Measurements from ENCODE around the gene CPNE8.

The CPNE8 gene

DNA sequence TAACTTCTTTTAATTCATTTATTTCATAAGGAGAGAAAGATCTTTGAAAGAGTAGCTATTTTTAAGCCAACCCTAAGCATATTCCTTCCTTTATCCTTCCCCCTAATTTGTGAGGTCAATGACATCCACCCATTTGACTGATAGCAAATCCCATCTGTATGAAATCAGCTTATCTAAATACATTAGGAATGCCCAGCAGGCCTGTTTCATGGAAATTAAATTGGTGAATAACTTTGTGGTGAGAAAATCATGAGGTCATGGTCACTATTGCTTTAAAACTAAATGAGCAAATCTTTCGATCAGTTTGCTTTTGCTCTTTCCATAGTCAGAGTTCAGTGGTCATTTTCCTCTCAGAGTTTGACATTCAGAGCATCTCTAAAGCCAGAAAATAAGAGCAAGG is 256.6 kb downstream of the CPNE8 start:
- DNase-seq (ENCODE audit: low spot score): no peak
- no peak for FAIRE-seq

GRCh38 chr12:38646146-38646545 is 259.2 kb downstream of the CPNE8 start:
- no peak for FAIRE-seq

GRCh38 chr12:38639625-38640024 is 265.8 kb downstream of the CPNE8 start:
- FAIRE-seq (no peak), DNase-seq (ENCODE audit: low spot score) (no peak)

More at GRCh38 chr12:38646146-38646545, 259.2 kb downstream of the CPNE8 start:
- no peak for DNase-seq (ENCODE audit: low spot score)

DNA sequence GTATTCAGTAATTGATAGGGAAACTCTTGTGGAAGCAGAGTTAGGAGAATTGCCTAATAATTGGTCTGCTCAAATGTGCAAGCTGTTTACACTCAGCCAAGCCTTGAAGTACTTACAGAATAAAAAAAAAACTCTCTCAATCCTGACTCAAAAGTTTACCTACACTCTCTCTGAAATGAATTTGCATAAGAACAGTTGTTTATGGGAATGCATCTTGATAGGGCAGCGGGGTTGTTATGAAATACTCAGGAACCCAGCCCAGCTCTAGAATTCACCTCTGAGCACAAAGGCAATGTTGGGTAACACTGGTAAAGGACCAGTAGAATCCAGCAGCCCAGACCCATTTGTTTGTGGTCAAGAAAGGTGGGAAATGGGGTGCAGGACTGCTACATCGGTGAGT is 267.0 kb downstream of the CPNE8 start:
- no peak for FAIRE-seq
- no peak for DNase-seq (ENCODE audit: low spot score)

- no peak for DNase-seq (ENCODE audit: low spot score)
- no peak for FAIRE-seq
Observed at GRCh38 chr12:38633511-38633910, 271.9 kb downstream of the CPNE8 start.

DNA sequence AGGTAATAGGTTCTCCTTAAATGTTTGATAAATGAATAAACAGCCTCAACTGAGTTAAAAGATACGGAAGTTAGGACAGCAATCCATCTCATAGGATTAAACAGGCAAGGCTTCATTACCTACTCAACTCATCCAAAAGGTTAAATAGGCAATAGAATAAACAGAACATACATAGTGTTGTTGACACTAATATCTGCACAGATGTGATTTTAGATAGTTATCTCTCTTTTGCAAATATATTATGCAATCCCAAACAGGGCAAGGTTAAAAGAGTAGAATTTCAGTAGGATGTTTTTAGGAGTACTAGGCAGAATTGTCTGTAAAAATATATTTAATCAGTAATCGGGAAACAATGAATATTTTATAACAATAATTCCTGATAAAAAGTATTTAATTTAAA is 276.3 kb downstream of the CPNE8 start:
- FAIRE-seq (no peak), DNase-seq (ENCODE audit: low spot score) (no peak)

DNA sequence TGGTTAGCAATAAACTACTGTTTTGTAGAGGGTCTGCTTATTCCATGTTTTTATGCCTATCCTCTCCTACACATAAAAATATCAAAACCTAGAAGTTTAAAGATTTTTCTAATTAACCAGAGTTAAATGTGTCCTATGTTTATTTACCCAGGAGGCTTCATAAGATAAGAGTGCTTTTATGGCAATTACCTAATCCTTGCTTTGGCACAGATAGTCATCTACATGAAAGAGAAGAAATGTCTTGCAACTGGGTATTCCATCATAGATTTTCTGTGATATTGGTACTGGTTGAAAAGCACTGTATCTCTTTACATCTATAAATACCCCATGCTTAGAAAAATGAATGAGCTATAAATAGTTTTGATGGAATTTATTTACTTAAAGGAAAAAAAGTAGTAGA is 277.1 kb downstream of the CPNE8 start:
- FAIRE-seq (no peak), DNase-seq (ENCODE audit: low spot score) (no peak)

- FAIRE-seq: no peak
- DNase-seq (ENCODE audit: low spot score): no peak
Observed at GRCh38 chr12:38625306-38625705, 280.1 kb downstream of the CPNE8 start.

- FAIRE-seq (no peak), DNase-seq (ENCODE audit: low spot score) (no peak)
Observed at GRCh38 chr12:38614171-38614570, 291.2 kb downstream of the CPNE8 start.

- FAIRE-seq (no peak), DNase-seq (ENCODE audit: low spot score) (no peak)
Observed at GRCh38 chr12:38610808-38611350, 294.5 kb downstream of the CPNE8 start.

DNA sequence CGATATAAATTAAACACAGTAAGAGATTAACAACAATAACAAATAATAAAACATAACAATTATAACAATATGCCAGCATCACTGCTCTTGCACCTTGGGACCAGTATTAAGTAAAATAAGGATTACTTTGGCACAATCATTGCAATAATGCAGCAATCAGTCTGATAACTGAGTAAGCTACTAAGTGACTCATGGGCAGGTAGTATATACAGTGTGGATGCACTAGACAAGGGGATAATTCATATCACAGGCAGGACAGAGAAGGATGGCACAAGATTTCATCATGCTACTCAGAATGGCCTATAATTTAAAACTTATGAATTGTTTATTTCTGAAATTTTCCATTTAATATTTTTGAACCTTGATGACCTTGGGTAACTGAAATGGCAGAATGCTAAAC is 298.1 kb downstream of the CPNE8 start:
- no peak for DNase-seq (ENCODE audit: low spot score)
- FAIRE-seq: no peak

Data from RCC 7860 (cell line).